ENCODE measurements around the gene XDH. TPM values are rescaled to one million over a fixed set of nuclear protein-coding genes. Genes with fewer than 3 reads are reported as not detected.

Gene XDH
- polyA plus RNA-seq, 1 of the 3 experiments (the other 2 are of a cell fraction): 0.33 TPM

DNA sequence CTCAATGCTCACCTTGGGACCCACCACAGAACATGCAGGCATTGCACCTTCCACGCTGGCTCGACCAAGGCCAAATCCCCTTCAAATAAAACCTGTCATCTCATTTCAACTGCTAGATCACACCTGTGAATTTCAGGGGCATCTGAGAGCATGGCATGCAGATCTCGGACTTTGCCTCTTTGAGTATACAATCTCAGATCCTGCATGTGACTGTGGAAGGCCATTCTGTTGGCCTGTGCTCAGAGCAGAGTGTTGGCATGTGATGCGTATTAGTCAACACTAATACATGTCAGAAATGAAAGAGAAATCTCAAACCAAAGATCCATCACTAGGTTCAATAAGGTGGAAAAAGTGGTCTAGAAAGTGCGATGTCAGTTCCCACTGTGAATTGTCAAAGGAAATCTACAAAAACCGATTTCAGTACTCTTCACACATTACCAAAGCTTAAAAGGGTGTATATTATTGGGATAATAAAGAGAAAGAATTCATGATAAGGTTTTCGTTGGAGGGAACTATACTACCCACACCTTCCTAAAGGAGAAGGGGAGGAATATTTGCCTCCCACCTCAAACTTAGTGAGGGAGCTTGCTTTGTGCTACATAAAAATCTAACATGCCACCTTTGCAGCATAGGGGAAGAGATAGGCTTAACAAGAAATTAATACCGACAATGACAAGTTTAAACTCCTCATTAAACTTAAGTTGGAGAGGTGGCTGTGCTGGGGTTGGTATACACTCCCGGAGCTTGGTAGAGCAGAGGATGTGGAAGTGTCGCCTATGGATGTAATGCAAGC lies 7.8 kb downstream of the XDH start:
- Histone ChIP-seq H2AFZ (ENCODE audit: low read depth) (no peak overlapping the region), H3K4me1 (ENCODE audit: control insufficient read depth in 1 of 2, insufficient read depth in 2 of 2, low read depth in 1 of 2, low read length in 1 of 2) (peaks cover 2 to 9% of the 10 kb centered on the region in 2 experiments; a peak in 3 of 4 replicates), H3K9me3 (no peaks in the 10 kb centered on the region), H3K79me2 (ENCODE audit: insufficient read depth) (no peaks in the 10 kb centered on the region), H4K20me1 (ENCODE audit: insufficient read depth) (no peaks in the 10 kb centered on the region), H3K9ac (no peak overlapping the region), H3K4me2 (no peak overlapping the region), H3K4me3 (ENCODE audit: low read depth in 2 of 2, low read length in 1 of 2) (no peak overlapping the region), H3K27ac (ENCODE audit: low read depth in 2 of 2, low read length in 1 of 2) (no peak overlapping the region), H3K27me3 (ENCODE audit: insufficient read depth) (no peaks in the 10 kb centered on the region), H3K36me3 (replicated peaks in 1 of 2; ENCODE audit: control insufficient read depth in 1 of 2, insufficient read depth in 2 of 2, low read length in 1 of 2) (no peaks in the 10 kb centered on the region), H3F3A (replicated peaks; ENCODE audit: insufficient read depth) (peaks cover 6% of the 10 kb centered on the region), H3K9me2 (no peaks in the 10 kb centered on the region)
- DNase-seq: no peak
- ChIA-PET CTCF (interaction anchor here (0.8 to 1.1 kb wide), 2 partner anchors 10 to 431 kb away, joined by 3 read pairs; no protein-coding TSS in a partner anchor), POLR2A (no interaction called here)
- TF ChIP-seq ELF1 (IDR thresholded peaks at IDR 0.05): no peak
- TF ChIP-seq, protein P1, sequence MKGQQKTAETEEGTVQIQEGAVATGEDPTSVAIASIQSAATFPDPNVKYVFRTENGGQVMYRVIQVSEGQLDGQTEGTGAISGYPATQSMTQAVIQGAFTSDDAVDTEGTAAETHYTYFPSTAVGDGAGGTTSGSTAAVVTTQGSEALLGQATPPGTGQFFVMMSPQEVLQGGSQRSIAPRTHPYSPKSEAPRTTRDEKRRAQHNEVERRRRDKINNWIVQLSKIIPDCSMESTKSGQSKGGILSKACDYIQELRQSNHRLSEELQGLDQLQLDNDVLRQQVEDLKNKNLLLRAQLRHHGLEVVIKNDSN (IDR thresholded peaks at IDR 0.05; ENCODE audit: borderline replicate concordance, low read depth): no peak
- TF ChIP-seq TEAD4 (IDR thresholded peaks at IDR 0.05; ENCODE audit: borderline replicate concordance, insufficient read depth): no peak
- TF ChIP-seq CHD2 (IDR thresholded peaks at IDR 0.05; ENCODE audit: low read length, partially characterized antibody): no peak
- no peak for TF ChIP-seq MXI1 (IDR thresholded peaks at IDR 0.05; ENCODE audit: low read depth, low read length)
- no peak for TF ChIP-seq SIN3A (IDR thresholded peaks at IDR 0.05; ENCODE audit: borderline replicate concordance, low read depth, low read length)
- TF ChIP-seq, protein P2, sequence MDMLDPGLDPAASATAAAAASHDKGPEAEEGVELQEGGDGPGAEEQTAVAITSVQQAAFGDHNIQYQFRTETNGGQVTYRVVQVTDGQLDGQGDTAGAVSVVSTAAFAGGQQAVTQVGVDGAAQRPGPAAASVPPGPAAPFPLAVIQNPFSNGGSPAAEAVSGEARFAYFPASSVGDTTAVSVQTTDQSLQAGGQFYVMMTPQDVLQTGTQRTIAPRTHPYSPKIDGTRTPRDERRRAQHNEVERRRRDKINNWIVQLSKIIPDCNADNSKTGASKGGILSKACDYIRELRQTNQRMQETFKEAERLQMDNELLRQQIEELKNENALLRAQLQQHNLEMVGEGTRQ (IDR thresholded peaks at IDR 0.05; ENCODE audit: borderline replicate concordance, low read depth, low read length): no peak
- TF ChIP-seq RFX5 (IDR thresholded peaks at IDR 0.05; ENCODE audit: low read length): no peak
- no peak for TF ChIP-seq FOXJ3 (CRISPR knock-in tag; IDR thresholded peaks at IDR 0.05)
- TF ChIP-seq MEF2A (IDR thresholded peaks at IDR 0.05; ENCODE audit: borderline replicate concordance, low read depth): no peak
- no peak for TF ChIP-seq NRF1 (IDR thresholded peaks at IDR 0.05; ENCODE audit: low read depth, low read length)
- no peak for TF ChIP-seq GABPA (IDR thresholded peaks at IDR 0.05; ENCODE audit: low read depth)
- WGBS (ENCODE audit: low lambda C conversion rate): 69% methylated on average over 10 of the region's 10 CpGs

DNA sequence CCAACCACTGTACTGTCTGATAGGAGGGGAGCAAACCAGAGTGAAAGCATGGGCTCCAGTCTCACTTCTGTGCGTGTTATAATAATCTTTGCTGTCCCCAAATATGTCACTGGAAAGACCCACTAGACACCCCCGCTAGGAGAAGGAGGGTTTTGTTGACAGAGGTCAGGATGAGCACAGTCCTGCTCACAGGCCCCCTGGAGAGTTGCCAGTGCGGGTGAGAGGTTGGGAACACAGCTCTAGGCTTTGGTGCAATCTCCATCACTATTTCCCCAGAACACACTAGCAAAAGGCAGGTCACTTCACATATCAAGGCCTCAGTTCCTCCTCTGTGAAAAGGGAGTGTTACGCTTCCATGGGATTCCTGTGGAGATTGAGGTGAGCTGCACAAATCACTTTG lies 9.7 kb downstream of the XDH start:
- no peaks in the 10 kb centered on the region for H3K27me3 ChIP-seq (ENCODE audit: insufficient read depth)
- ChIA-PET CTCF (interaction anchor here (0.7 to 1.0 kb wide), 3 partner anchors 9 to 22 kb away, joined by 3 read pairs; no protein-coding TSS in a partner anchor), POLR2A (no interaction called here)
- 74% methylated on average over 4 of the region's 4 CpGs for WGBS (ENCODE audit: low lambda C conversion rate)
- H3K36me3 ChIP-seq (replicated peaks in 1 of 2; ENCODE audit: control insufficient read depth in 1 of 2, insufficient read depth in 2 of 2, low read length in 1 of 2): no peaks in the 10 kb centered on the region
- no peak for DNase-seq
- peaks cover 10% of the 10 kb centered on the region for H3F3A ChIP-seq (replicated peaks; ENCODE audit: insufficient read depth)
- no peaks in the 10 kb centered on the region for H3K9me2 ChIP-seq
- no peak overlapping the region for H3K4me2 ChIP-seq
- H3K9me3 ChIP-seq: no peaks in the 10 kb centered on the region
- no peaks in the 10 kb centered on the region for H4K20me1 ChIP-seq (ENCODE audit: insufficient read depth)
- H2AFZ ChIP-seq (ENCODE audit: low read depth): no peak overlapping the region
- peaks cover 2 to 17% of the 10 kb centered on the region in 2 experiments; a peak in 3 of 4 replicates for H3K4me1 ChIP-seq (ENCODE audit: control insufficient read depth in 1 of 2, insufficient read depth in 2 of 2, low read depth in 1 of 2, low read length in 1 of 2)
- H3K27ac ChIP-seq (ENCODE audit: low read depth in 2 of 2, low read length in 1 of 2): no peak overlapping the region
- TF ChIP-seq FOXJ3 (CRISPR knock-in tag; IDR thresholded peaks at IDR 0.05) (no peak), CHD2 (IDR thresholded peaks at IDR 0.05; ENCODE audit: low read length, partially characterized antibody) (no peak), YY1 (IDR thresholded peaks at IDR 0.05; ENCODE audit: low read depth) (no peak), GATA2 (CRISPR knock-in tag; IDR thresholded peaks at IDR 0.05) (no peak), EZH2phosphoT487 (IDR thresholded peaks at IDR 0.05; ENCODE audit: borderline replicate concordance, low read depth) (no peak)
- TF ChIP-seq, protein P3, sequence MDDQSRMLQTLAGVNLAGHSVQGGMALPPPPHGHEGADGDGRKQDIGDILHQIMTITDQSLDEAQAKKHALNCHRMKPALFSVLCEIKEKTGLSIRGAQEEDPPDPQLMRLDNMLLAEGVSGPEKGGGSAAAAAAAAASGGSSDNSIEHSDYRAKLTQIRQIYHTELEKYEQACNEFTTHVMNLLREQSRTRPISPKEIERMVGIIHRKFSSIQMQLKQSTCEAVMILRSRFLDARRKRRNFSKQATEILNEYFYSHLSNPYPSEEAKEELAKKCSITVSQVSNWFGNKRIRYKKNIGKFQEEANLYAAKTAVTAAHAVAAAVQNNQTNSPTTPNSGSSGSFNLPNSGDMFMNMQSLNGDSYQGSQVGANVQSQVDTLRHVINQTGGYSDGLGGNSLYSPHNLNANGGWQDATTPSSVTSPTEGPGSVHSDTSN (IDR thresholded peaks at IDR 0.05): no peak
- no peaks in the 10 kb centered on the region for H3K79me2 ChIP-seq (ENCODE audit: insufficient read depth)
- no peak overlapping the region for H3K4me3 ChIP-seq (ENCODE audit: low read depth in 2 of 2, low read length in 1 of 2)
- no peak overlapping the region for H3K9ac ChIP-seq

Measured in SK-N-SH (cell line).